ENCODE measurements around the gene FLNB. TPM values are rescaled to one million over a fixed set of nuclear protein-coding genes. Genes with fewer than 3 reads are reported as not detected.

Gene FLNB
- total and polyA plus RNA-seq, 8 donors: 80.1 to 126 (median 93.3) TPM

DNA sequence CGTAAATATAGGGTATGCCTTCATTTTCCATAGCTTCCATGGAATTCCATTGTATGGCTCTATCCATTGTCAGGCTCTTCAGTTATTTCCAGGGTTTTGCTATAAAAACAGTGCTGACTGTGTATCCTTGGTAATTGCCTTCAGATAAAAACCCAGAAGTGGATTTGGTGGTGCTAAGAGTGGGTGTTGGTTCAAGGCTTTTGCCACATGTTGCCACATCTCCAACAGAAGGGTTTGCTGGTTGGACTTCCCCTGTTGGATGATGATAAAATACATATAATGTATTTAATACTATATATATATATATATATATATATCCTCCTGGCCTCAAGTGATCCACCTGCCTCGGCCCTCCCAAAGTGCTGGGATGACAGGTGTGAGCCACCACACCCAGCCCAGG, 97.8 kb downstream of the FLNB start:
- Histone ChIP-seq H3K9me3 (no peaks in the 10 kb centered on the region), H3K4me3 (no peak overlapping the region), H3K36me3 (peaks cover 0 to 78% of the 10 kb centered on the region in 2 donors), H3K27me3 (no peaks in the 10 kb centered on the region), H3K4me1 (no peaks in the 10 kb centered on the region), H3K27ac (no peak overlapping the region)
- ATAC-seq: no peak
- no peak for DNase-seq
- intact Hi-C loops (cut with DNase I): no loop called here
- TF ChIP-seq, protein P1, sequence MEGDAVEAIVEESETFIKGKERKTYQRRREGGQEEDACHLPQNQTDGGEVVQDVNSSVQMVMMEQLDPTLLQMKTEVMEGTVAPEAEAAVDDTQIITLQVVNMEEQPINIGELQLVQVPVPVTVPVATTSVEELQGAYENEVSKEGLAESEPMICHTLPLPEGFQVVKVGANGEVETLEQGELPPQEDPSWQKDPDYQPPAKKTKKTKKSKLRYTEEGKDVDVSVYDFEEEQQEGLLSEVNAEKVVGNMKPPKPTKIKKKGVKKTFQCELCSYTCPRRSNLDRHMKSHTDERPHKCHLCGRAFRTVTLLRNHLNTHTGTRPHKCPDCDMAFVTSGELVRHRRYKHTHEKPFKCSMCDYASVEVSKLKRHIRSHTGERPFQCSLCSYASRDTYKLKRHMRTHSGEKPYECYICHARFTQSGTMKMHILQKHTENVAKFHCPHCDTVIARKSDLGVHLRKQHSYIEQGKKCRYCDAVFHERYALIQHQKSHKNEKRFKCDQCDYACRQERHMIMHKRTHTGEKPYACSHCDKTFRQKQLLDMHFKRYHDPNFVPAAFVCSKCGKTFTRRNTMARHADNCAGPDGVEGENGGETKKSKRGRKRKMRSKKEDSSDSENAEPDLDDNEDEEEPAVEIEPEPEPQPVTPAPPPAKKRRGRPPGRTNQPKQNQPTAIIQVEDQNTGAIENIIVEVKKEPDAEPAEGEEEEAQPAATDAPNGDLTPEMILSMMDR (IDR thresholded peaks at IDR 0.05): no peak

DNA sequence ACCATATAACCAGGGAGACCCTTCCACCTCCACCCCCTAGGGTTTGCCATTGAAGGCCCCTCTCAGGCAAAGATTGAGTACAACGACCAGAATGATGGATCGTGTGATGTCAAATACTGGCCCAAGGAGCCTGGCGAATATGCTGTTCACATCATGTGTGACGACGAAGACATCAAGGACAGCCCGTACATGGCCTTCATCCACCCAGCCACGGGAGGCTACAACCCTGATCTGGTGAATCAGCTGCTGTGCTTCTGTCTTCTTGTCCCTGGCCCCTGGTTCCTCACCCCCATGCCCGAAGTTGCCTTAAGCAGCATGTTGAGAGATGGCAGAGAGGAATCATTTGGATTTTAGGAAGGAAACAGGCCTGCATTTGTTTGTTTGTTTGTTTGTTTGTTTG, 98.4 kb downstream of the FLNB start:
- Histone ChIP-seq H3K9me3 (no peaks in the 10 kb centered on the region), H3K4me1 (peaks cover 0 to 5% of the 10 kb centered on the region in 2 donors), H3K27me3 (no peaks in the 10 kb centered on the region), H3K27ac (no peak overlapping the region), H3K36me3 (peaks cover 0 to 83% of the 10 kb centered on the region in 2 donors), H3K4me3 (no peak overlapping the region)
- DNase-seq (no peak), ATAC-seq (no peak)
- TF ChIP-seq, protein P1 (IDR thresholded peaks at IDR 0.05): no peak
- intact Hi-C loops (cut with DNase I): no loop called here

DNA sequence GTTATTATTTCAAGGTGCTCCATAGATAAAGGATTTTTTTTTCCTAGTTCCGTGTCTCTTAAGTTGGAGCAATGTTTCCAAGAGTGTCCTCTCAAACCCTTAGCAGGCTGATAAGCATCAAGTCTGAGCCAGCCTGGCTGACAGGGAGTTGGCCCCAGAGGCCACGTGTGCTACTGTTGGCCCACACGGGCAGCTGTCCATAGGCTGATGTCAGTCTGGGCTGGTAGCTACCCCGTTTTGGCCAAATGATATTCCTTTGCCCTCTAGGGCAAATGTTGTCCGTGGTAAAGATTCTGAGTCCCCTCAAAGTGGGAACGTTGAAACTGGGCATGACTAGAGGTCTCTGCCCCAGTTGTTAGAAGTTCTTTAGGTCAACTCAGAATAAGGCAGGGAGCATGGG, 99.4 kb downstream of the FLNB start:
- intact Hi-C loops (cut with DNase I): no loop called here
- peak; percentile 27 for ATAC-seq
- Histone ChIP-seq H3K36me3 (peaks cover 0 to 87% of the 10 kb centered on the region in 2 donors), H3K27me3 (no peaks in the 10 kb centered on the region), H3K9me3 (no peaks in the 10 kb centered on the region), H3K4me1 (peaks cover 0 to 11% of the 10 kb centered on the region in 2 donors), H3K4me3 (no peak overlapping the region), H3K27ac (no peak overlapping the region)
- DNase-seq: no peak
- TF ChIP-seq, protein P1 (IDR thresholded peaks at IDR 0.05): no peak

DNA sequence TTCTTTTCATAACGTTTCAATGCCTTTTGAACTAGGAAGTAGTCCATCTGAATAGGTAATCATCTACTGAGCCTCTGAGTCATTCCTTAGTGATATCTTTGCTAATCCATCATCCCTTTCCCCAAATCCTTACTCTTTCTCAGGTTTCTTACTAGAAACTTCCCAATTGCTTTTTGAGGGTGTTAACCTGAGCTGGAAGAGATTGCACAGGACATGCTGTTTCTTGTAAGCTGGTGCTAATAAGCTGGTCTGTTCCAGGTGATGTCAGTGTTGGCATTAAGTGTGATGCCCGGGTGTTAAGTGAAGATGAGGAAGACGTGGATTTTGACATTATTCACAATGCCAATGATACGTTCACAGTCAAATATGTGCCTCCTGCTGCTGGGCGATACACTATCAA, 101.5 kb downstream of the FLNB start:
- no peak for DNase-seq
- ATAC-seq: no peak
- intact Hi-C loops (cut with DNase I): no loop called here
- Histone ChIP-seq H3K36me3 (peaks cover 0 to 80% of the 10 kb centered on the region in 2 donors), H3K4me3 (no peak overlapping the region), H3K27me3 (no peaks in the 10 kb centered on the region), H3K4me1 (peaks cover 0 to 11% of the 10 kb centered on the region in 2 donors), H3K27ac (no peak overlapping the region), H3K9me3 (no peaks in the 10 kb centered on the region)
- TF ChIP-seq, protein P1 (IDR thresholded peaks at IDR 0.05): no peak

DNA sequence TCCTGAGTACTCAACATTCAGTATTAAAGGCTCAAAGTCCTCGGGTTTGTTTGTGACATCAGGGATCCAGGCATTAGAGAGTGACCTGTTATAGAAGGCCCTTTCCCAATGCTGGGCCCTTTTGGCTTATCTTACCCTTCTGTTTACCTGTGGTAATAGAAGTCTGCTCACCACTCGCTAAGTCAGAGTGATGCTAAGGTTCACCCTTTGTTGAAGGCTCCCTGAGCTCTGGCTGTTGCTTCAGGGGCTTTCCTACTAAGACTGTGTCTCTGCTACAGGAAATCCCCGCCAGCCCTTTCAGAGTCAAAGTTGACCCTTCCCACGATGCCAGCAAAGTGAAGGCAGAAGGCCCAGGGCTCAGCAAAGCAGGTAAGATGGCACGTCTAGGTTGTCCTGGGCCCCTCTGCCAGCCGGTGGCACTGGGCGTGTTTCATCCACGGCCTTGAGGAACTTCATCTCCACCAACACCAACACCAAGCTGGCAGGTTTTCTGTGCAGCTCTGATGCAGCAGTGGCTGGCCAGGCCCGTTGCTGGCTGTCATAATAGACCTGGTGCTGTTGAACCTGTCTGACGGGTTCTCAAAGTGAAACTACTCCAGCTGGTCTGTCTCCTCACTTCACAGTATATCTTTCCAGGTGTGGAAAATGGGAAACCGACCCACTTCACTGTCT, 103.4 kb downstream of the FLNB start:
- intact Hi-C loops (cut with DNase I): no loop called here
- DNase-seq (peak in 2 of 4 donors; percentile 73 to 85), ATAC-seq (peak; percentile 88)
- H3K4me1 ChIP-seq: peaks cover 0 to 18% of the 10 kb centered on the region in 2 donors
- TF ChIP-seq, protein P1 (IDR thresholded peaks at IDR 0.05): no peak
- H3K9me3 ChIP-seq: no peaks in the 10 kb centered on the region
- peak overlapping the region; percentile 18 to 51 for H3K27ac ChIP-seq
- H3K27me3 ChIP-seq: no peaks in the 10 kb centered on the region
- H3K36me3 ChIP-seq: peaks cover 0 to 61% of the 10 kb centered on the region in 2 donors
- no peak overlapping the region for H3K4me3 ChIP-seq

Data from left lung (tissue), 10 donors.